ENCODE results near the gene IGSF9B. TPM values are rescaled to one million over a fixed set of nuclear protein-coding genes. Genes with fewer than 3 reads are reported as not detected.

IGSF9B gene
- total RNA-seq, 1 experiment from 2014 or later, result not detected

DNA sequence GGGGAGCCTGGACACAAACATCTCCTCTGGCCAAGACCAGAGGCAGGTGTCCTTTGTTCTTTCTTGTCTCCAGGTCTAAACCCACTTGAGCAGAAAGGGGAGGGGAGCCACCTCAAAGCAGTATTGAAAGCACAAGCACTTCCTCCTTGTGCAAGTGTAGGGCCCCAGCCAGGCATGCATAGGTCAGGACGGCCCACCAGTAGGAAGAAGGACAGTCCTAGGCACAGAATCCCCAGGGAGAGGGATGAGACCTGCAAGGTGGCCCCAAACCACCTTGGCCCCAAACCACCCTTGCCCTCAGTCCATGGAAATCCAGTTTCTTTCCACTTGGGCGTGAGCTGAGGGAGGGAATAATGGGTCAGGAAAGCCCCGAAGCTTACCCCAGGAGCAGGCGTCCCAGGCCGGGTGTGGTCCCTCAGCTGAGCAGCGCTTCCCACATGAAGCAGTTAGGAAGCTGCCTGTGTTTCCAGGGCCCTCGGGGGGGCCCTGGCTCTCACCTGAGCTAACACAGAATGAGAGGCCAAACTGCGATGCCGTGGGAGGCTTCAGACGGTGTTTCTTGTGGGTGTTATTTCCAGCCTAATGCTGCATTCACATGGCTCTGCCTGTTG is 20.4 kb upstream of the IGSF9B start:
- no peaks in the 10 kb centered on the region for H3K4me1 ChIP-seq (replicated peaks)
- H3K9me3 ChIP-seq (replicated peaks), result no peaks in the 10 kb centered on the region
- H3K27ac ChIP-seq, result no peak overlapping the region
- H3K27me3 ChIP-seq (replicated peaks), result no peaks in the 10 kb centered on the region
- H3K36me3 ChIP-seq, result no peaks in the 10 kb centered on the region
- no peak overlapping the region for H3K4me3 ChIP-seq
- DNase-seq (ENCODE audit: low read depth in 1 of 2, low spot score in 2 of 2), result no peak

- Histone ChIP-seq H3K4me3 (no peak overlapping the region), H3K27me3 (replicated peaks) (no peaks in the 10 kb centered on the region), H3K27ac (no peak overlapping the region), H3K9me3 (replicated peaks) (no peaks in the 10 kb centered on the region), H3K36me3 (no peaks in the 10 kb centered on the region), H3K4me1 (replicated peaks) (no peaks in the 10 kb centered on the region)
- no peak for DNase-seq (ENCODE audit: low read depth in 1 of 2, low spot score in 2 of 2)
Observed at GRCh38 chr11:133975488-133975849, 18.7 kb upstream of the IGSF9B start.

DNA sequence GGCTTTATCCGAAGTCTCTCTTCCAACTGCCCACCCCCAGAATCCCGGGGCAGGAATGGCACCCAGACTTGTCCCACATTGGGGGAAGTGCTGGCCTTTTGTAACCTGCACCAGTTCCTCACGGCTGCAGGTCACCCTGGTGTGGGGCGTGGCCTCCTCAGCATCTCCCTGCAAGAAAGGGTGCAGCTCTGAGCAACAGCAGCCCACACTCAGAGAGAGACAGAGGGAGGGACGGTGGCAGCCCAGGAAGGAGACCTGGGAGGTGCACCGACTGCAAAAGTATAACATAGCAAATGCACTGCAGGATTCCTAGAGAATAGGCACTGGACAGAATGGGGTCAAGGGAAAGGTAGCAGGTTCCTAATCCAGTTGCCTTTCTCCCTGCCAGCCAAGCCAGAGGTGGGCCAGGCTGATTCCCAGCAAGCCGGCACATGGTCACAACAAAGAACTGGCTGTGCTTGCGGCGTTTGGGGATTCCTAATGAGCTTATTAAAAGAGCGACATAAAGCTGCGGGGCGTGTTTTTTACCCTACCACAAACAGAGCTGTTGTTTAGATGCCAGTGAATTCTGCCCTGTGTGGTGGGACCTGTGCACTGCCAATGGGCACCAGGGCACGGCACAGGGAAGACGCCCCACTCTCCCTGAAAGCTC is 18.2 kb upstream of the IGSF9B start:
- Histone ChIP-seq H3K4me1 (replicated peaks) (no peaks in the 10 kb centered on the region), H3K27ac (no peak overlapping the region), H3K4me3 (no peak overlapping the region), H3K9me3 (replicated peaks) (no peaks in the 10 kb centered on the region), H3K36me3 (no peaks in the 10 kb centered on the region), H3K27me3 (replicated peaks) (no peaks in the 10 kb centered on the region)
- DNase-seq (ENCODE audit: low read depth in 1 of 2, low spot score in 2 of 2), result no peak

DNA sequence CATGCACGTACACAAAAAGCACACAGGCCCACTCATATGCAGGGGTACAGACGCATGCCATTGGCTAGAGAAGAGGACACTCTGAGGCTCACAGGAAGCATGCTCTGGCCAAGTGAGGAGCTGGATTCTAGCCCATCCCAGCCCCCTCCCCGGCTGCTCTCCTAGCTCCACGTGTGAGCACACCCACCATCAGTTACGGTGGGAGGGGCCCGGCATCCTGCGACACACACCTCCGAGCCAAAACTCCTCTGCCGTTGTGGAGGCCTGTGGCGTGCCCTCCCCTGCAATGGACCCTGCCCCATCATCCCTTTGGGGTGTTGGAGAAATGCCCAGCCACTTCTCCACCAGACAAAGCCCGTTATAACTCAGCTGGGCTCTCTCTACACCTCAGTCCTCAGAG is 15.1 kb upstream of the IGSF9B start:
- H3K27me3 ChIP-seq (replicated peaks), result no peaks in the 10 kb centered on the region
- no peak for DNase-seq (ENCODE audit: low read depth in 1 of 2, low spot score in 2 of 2)
- H3K36me3 ChIP-seq, result no peaks in the 10 kb centered on the region
- H3K4me1 ChIP-seq (replicated peaks), result no peaks in the 10 kb centered on the region
- H3K9me3 ChIP-seq (replicated peaks), result no peaks in the 10 kb centered on the region
- no peak overlapping the region for H3K4me3 ChIP-seq
- no peak overlapping the region for H3K27ac ChIP-seq

DNA sequence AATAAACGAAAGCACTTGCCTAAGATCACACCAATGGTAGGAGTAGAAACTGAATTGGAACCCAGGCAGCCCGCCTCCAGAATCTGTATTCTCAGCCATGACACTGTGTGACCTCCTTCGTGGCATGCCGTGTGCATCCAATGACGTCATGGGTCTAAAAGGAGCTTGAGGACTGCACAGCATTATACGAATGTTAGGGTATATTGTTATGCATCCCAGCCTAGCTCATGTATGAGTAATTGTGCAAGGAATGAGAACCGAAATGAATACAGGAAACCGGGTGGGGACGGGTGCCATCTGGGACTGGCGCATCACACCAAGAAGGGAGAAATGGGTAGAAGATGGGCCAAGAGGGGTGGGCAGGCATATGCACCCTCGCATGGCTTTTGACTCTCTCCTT is 12.3 kb upstream of the IGSF9B start:
- no peak for DNase-seq (ENCODE audit: low read depth in 1 of 2, low spot score in 2 of 2)
- no peaks in the 10 kb centered on the region for H3K9me3 ChIP-seq (replicated peaks)
- no peak overlapping the region for H3K27ac ChIP-seq
- no peaks in the 10 kb centered on the region for H3K36me3 ChIP-seq
- no peak overlapping the region for H3K4me3 ChIP-seq
- no peaks in the 10 kb centered on the region for H3K4me1 ChIP-seq (replicated peaks)
- H3K27me3 ChIP-seq (replicated peaks), result no peaks in the 10 kb centered on the region

- no peaks in the 10 kb centered on the region for H3K27me3 ChIP-seq (replicated peaks)
- H3K4me3 ChIP-seq, result no peak overlapping the region
- no peak for DNase-seq (ENCODE audit: low read depth in 1 of 2, low spot score in 2 of 2)
- H3K9me3 ChIP-seq (replicated peaks), result no peaks in the 10 kb centered on the region
- no peak overlapping the region for H3K27ac ChIP-seq
- no peaks in the 10 kb centered on the region for H3K36me3 ChIP-seq
- H3K4me1 ChIP-seq (replicated peaks), result no peaks in the 10 kb centered on the region
Observed at GRCh38 chr11:133968300-133968699, 11.5 kb upstream of the IGSF9B start.

DNA sequence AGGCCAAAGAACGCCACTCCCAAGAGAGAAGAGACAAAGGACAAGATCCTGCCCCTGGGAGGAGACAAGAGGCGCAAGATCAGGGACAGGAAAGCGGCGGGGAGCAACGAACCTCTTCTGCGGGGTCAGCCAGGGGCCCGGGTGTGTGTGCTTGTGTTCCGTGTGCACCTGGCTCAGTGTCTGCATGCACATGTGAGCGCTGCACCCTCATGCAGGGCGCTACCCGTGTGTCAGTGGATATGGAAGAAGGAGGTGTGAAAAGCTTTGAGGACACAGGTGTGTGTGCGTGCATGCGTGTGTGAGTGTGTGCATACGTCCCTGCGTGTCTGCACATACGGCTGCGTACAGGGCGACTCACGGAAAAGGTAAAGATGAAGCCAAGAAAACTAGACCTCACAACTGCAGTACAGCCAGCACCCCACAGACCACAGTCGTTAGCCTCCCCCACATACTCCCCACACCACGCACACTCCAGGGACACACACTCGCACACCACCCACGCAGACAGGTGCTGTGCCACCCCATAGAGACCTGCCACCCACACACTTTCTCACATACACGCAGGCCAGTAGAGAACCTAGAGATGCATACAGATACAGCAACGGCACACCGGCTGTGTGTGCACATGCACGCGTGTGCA is 11.0 kb upstream of the IGSF9B start:
- no peak for DNase-seq (ENCODE audit: low read depth in 1 of 2, low spot score in 2 of 2)
- Histone ChIP-seq H3K4me3 (no peak overlapping the region), H3K9me3 (replicated peaks) (no peaks in the 10 kb centered on the region), H3K4me1 (replicated peaks) (no peaks in the 10 kb centered on the region), H3K27ac (no peak overlapping the region), H3K36me3 (no peaks in the 10 kb centered on the region), H3K27me3 (replicated peaks) (no peaks in the 10 kb centered on the region)

DNA sequence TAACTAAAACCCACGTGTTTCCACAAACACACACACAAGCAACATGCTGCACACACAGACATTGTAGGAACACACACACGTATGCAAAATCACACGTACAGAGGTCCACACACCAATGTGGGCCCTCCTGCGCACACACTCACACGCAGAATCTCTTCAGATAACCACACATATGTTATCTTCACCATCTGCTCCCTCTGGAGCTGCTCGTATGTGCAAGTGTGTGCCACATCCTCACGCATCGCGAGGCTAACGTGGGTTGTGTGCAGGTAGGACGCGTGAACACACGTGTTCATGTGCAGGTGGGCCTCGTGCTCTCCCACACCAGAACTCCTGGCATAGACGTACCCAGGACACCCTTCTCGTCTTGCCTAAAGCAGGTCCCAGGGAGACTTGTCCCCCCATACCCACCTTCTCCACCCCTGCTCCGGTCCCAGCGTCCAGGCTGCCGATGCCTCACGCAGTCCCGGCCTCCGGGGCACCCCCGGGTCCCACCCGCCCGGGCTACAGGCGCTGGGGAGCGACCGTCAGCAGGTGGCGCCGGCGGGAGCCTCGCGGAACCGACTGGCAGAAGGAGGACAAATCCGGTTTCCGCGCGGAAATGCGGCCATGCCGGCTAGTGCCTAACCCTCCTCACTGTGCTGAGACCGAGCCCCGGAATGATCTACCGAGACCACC is 10.3 kb upstream of the IGSF9B start:
- Histone ChIP-seq H3K27ac (no peak overlapping the region), H3K9me3 (replicated peaks) (no peaks in the 10 kb centered on the region), H3K4me1 (replicated peaks) (no peaks in the 10 kb centered on the region), H3K36me3 (no peaks in the 10 kb centered on the region), H3K4me3 (no peak overlapping the region), H3K27me3 (replicated peaks) (no peaks in the 10 kb centered on the region)
- DNase-seq (ENCODE audit: low read depth in 1 of 2, low spot score in 2 of 2), result no peak

DNA sequence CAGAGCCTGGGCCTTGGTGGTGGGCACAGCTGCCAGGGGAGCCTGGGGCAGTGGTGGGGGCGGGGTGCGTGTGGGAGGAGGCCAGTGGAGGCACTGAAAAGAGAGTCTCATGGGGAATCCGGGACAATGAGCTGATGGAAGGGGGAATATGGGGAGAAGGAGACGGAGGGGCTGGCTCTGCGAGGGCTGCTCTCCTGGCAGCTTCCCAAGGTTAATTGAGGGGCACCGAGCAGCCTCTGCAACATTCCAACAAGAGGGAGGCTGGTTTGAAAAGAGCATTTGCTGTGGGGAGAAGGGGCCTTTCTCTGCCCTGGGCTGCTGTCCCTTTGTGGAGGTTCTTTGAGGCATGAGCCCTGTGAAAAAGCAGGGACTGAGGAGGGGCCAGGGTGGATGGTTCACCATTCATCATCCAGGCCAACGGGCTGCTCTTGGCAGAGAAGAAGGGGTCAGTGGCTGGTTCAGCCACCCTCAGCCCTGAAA is 9.4 kb upstream of the IGSF9B start:
- Histone ChIP-seq H3K4me1 (replicated peaks) (no peaks in the 10 kb centered on the region), H3K4me3 (no peak overlapping the region), H3K27me3 (replicated peaks) (no peaks in the 10 kb centered on the region), H3K9me3 (replicated peaks) (no peaks in the 10 kb centered on the region), H3K27ac (no peak overlapping the region), H3K36me3 (no peaks in the 10 kb centered on the region)
- no peak for DNase-seq (ENCODE audit: low read depth in 1 of 2, low spot score in 2 of 2)

DNA sequence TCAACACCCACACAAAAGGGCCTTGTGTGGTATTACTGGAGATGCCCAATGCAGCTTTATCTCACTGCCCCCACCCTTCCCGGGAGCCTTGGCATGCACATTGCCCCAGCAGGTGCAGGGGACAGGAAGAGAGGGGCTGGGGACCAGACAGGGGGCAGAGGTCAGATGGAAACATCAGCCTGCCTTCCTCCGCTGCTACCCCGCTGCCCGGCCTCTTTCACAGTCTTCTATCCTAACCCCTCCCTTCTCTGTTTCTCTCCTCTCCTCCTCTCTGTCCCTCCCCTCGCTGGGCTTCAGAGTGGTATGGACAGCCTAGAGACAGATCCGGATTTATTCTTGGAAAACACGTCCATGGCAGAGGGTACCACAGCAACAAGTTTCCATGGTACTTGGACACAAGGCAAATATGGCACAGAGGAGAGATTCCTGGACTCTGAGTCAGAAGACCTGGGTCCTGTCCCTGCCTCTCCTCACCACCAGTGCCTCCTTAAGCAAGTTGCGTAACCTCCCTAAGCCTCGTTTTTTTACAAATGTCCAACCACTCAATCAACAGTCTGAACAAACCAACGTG is 8.3 kb upstream of the IGSF9B start:
- H3K27ac ChIP-seq, result no peak overlapping the region
- no peak for DNase-seq (ENCODE audit: low read depth in 1 of 2, low spot score in 2 of 2)

GRCh38 chr11:133964356-133964755 is 7.6 kb upstream of the IGSF9B start:
- Histone ChIP-seq H3K27me3 (replicated peaks) (no peaks in the 10 kb centered on the region), H3K9me3 (replicated peaks) (no peaks in the 10 kb centered on the region), H3K4me3 (no peak overlapping the region), H3K36me3 (no peaks in the 10 kb centered on the region), H3K27ac (no peak overlapping the region), H3K4me1 (replicated peaks) (no peaks in the 10 kb centered on the region)
- DNase-seq (ENCODE audit: low read depth in 1 of 2, low spot score in 2 of 2), result no peak

More for the DNA sequence above, 8.3 kb upstream of the IGSF9B start:
- no peaks in the 10 kb centered on the region for H3K4me1 ChIP-seq (replicated peaks)
- no peaks in the 10 kb centered on the region for H3K27me3 ChIP-seq (replicated peaks)
- no peaks in the 10 kb centered on the region for H3K36me3 ChIP-seq
- no peak overlapping the region for H3K4me3 ChIP-seq
- no peaks in the 10 kb centered on the region for H3K9me3 ChIP-seq (replicated peaks)

DNA sequence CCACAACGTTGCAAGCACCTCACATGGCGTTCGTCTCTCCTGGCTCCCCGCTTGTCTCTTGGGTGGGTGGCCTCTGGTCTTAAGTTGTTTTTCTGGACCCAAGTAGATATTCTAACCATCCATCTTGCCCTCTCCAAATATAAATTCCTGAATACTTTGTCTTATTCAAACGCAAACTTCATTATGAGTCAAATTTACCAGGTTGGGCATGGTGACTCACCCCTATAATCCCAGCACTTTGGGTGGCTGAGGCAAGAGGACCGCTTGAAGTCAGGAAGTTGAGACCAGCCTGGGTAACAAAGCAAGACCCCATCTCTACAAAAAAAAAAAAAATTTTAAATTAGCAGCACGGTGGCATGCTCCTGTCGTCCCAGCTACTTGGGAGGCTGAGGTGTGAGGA is 5.1 kb upstream of the IGSF9B start:
- Histone ChIP-seq H3K27me3 (replicated peaks) (peaks cover 4% of the 10 kb centered on the region; the same call in 1 of the 2 replicates), H3K36me3 (no peaks in the 10 kb centered on the region), H3K4me1 (replicated peaks) (no peaks in the 10 kb centered on the region), H3K27ac (no peak overlapping the region), H3K4me3 (no peak overlapping the region), H3K9me3 (replicated peaks) (0 out of 2 replicates have a peak, but pooled peaks cover under 1% of the 10 kb centered on the region)
- no peak for DNase-seq (ENCODE audit: low read depth in 1 of 2, low spot score in 2 of 2)

- Histone ChIP-seq H3K27me3 (replicated peaks) (peaks cover 9% of the 10 kb centered on the region), H3K27ac (no peak overlapping the region), H3K4me3 (no peak overlapping the region), H3K9me3 (replicated peaks) (0 out of 2 replicates have a peak, but pooled peaks cover 3% of the 10 kb centered on the region), H3K36me3 (no peaks in the 10 kb centered on the region), H3K4me1 (replicated peaks) (no peaks in the 10 kb centered on the region)
- DNase-seq (ENCODE audit: low read depth in 1 of 2, low spot score in 2 of 2), result no peak
Observed at GRCh38 chr11:133957900-133958299, 1.1 kb upstream of the IGSF9B start.
